C1 segment of cervical spinal cord (tissue), 14 donors: ENCODE data around the gene CMSS1.

Experiments used
- DNase-seq, 14 donors: peaks; one replicate each; lab custom pipeline; 2025; lab: John Stamatoyannopoulos, UW

Gene CMSS1

DNA sequence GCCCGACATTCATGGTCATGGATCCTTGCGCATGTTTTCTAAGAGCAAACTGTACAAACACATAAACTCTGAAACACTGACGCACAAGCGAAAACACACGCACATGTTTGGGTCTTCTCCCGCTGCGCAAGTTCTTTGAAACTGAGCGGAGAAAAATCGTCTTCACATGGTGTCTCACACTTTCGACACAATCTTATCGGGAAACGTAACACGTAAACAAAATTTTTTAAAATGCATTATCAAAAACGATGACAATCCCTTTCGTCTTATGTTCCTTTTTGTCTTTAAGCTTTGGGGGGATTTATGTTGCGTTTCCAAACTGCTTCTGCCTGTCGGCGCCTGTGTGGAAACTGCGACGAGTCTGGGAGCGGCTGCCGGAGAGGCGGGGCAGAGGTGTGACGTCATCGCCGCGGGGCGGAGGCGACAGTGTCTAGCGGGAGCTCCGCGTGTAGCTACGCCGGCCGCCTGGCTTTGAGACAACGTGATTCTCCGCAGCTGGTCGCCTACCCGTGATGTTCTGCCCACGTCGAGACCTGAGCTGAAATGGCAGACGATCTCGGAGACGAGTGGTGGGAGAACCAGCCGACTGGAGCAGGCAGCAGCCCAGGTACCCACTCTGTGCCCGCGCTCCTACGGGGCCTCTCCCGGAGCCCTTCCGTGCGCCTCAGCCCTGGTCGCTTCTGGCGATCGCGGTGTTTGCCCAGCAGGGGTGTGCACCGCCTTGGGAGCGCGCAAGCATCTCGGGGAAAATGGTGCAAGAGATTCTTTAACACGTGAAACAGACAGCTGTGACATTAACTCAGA is at the start of gene CMSS1:
Gene CMSS1 (plus strand): TSS at position 426 of the 804 bp plus-strand sequence.
- DNase-seq: peak; percentile 59 to 92 (median 83)

DNA sequence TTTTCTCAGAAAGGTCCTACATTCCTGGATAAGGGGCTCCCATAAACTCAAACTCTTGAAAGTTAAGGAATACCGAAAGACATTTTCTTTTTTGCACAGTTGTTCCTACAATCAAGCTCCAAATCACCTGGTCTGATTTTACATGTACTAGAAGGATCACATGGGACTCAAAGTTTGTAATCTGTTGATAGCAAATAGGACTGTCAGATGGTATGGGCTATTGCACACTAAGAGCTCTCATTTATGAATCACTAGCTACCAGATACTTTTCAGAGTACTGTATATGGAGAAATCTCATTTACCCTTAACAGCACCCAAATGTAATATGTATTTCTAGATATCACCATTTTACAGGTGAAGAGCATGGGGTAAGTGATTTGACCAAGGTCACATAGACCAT is 49.5 kb upstream of the CMSS1 start:
- no peak for DNase-seq

DNA sequence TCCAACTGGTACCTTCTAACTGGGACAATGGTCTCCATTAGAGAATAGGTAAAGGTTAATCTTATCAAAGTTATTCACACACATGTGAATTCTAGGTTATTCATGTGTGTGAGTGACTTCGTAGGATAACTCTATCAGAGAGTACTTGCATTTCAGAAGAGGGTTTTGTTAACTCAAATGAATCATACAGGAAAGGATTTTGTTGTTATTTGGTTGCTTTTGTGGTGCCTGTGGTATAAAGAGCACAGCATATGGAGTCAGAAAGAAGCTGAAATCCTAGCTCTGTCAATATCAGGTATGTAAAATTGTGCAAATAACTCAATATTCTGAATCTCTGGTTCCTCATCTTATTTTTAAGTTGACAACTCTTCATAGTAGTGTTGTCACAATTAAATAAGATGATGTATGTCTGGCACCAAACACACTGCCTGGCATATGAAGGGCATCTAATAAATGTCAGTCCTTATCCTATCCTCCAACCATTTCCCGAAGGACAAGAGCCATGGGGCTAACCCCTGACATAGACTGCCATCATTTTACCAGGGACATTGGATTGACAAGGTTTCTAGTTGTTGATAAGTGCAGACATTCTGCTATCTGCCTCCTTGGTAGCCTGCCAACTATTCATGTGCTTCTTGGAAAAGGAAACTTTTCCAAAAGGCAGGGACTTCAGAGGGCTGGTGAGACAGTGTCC is 48.7 kb upstream of the CMSS1 start:
- no peak for DNase-seq

DNA sequence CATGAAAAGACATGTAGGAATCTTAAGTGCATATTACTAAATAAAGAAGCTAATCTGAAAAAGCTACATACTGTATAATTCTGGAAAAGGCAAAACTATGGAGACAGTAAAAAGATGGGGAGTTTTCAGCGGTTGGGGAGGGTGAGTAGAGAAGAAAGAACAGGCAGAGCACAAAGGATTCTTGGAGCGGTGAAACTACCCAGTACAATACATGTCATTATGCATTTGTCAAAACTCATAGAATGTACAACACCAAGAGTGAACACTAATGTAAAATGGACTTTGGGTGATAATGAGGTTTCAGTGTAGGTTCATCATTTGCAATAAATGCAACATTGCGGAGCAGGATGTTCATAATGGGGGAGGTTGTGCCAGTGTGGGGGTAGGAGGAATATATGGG is 45.5 kb upstream of the CMSS1 start:
- DNase-seq: no peak

DNA sequence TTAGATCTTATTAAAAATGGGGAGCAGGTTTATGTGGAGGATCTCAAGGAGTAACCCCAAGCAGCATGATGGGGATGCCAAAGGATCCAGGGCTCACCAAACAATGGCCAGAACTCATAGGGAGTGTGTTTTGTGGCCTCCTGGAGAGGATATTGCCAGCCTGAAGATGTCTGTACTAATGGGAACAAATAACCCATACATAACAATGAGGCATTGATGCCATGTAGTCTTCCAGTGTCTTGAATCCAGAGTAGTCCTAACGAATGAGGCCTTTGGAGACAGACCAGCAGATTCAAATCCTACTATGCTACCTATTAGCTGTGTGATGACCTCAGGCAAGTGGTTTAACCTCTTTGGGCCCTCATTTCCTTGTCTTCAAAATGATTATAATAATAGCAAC is 45.0 kb upstream of the CMSS1 start:
- no peak for DNase-seq

DNA sequence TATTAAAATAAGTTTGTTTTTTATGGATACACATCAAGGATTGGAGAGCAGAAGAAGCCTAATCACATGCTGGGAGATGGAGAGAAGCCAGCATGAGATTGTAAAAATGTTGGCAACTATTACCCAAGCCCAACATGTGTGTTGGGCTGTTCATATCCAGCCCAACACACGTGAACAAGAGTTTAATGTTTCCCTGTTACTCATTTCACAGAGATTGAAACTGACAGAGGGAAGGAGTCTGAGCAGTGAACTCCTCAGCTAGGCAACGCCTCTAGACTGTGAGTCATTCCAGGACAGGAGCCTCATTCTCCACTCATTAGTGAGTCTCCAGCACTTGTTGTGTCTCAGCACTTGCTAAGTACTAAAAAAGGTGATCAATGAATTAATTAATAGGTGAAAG is 43.2 kb upstream of the CMSS1 start:
- DNase-seq: no peak

DNA sequence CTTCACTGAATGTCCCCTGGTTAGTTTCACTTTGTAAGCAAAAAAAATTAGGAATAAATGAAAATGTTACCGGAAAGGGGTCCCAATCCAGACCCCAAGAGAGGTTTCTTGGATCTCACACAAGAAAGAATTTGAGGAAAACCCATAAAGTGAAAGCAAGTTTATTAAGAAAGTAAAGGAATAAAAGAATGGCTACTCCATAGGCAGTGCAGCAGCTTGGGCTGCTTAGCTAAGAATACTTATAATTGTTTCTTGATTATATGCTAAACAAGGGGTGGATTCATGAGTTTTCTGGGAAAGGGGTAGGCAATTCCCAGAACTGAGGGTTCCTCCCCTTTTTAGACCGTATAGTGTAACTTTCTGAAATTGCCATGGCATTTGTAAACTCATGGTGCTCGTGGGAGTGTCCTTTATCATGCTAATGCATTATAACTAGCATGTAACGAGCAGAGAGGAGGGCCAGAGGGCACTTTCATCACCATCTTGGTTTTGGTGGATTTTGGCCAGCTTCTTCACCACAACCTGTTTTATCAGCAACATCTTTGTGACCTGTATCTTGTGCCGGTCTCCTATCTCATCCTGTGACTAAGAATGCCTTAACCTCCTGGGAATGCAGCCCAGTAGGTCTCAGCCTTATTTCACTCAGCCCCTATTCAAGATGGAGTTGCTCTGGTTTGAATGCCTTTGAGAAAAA is 41.0 kb upstream of the CMSS1 start:
- no peak for DNase-seq

DNA sequence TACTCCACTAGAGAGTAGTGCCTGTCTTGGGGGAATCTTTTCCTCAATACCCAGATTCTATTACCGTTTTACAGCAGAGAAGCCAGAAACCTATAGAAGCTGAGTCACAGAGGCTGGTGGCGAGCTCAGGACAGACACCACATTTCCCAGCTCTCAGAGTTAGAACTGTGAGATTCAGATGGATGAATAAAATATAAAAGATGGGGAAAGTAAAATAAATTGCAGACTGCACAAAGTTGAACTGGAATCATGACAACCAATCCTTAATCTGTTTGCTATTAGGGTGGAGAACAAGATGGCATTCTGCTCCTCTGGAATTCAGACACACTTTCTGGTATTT is 40.5 kb upstream of the CMSS1 start:
- no peak for DNase-seq

DNA sequence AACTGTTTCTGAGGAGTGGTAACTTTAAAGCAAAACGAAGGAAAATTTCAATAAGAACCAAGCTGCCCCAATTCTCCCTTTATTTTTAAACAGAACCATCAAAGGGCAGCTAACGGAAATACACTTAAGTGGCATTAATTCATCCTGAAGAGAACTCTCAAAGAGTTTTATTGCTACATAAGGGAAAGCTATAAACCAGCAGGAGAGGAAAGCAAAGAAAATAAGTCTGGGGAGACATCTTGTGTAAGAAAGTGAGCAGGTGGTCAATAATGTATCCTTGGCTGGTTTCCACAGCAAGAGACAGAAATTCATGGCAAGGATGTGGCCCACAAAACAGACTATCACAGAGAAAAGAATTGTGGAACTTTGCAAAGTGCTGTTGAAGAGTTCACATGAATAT is 40.0 kb upstream of the CMSS1 start:
- no peak for DNase-seq

DNA sequence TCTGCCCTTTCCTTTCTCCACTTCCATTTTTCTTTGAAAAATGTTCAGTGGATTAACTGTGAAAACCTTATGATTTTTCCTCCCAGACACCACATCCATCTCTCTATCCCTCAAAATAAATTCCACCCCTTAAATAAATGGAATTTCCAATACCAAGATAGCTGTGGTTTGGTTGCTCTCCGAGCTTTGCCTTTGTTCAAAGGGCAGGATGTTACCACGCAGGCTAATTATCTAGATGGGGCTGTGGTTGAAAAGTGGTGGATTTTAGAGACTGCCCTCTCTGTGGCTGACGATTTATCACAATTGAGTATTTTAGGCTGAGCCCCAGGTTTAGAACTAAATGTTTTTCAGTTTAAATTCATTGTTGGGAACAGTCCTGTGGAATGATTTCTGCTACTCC is 36.9 kb upstream of the CMSS1 start:
- DNase-seq: no peak

DNA sequence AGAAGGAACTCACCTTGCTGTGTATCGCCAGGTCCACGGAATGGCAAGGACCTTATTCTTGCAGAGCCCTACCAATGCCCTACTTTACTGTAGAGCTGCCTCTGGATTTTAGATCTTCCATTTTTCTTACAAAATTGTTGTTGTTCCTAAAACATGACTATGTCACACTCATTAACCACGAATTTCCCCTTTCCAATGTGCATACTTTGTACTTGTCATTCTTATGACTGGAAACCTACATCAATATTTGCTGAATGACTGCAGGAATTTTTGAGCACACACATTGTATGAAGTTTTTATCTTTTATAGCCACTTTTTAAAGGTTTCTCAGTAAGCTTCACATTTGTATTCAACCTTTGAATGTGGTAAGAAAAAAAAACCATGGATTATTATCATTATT is 35.9 kb upstream of the CMSS1 start:
- no peak for DNase-seq

DNA sequence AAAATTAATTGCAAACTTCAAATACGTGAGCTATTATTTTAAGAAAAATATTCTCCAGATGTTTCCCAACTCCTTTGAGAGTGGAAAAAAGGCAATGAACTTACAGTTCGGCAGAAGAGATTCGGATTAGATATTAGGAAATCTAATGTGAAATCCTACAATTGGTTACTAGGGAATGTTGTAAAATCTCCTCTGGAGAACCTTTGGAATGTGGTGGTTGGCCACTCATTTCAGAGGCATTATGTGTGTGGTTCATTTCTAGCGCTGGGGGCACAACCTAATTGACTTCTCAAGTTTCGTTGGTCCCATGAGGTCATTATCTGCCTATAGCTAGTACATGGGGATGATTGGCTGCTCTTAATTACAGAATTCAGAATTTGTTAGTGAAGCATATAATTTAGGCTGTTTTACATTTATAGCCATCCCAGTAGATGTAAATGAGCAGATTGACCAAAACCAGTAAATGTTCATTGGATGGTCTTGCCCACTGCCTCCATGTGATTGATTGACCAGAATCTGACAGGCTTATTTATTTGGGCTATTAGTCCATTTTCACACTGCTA is 34.6 kb upstream of the CMSS1 start:
- DNase-seq: no peak

DNA sequence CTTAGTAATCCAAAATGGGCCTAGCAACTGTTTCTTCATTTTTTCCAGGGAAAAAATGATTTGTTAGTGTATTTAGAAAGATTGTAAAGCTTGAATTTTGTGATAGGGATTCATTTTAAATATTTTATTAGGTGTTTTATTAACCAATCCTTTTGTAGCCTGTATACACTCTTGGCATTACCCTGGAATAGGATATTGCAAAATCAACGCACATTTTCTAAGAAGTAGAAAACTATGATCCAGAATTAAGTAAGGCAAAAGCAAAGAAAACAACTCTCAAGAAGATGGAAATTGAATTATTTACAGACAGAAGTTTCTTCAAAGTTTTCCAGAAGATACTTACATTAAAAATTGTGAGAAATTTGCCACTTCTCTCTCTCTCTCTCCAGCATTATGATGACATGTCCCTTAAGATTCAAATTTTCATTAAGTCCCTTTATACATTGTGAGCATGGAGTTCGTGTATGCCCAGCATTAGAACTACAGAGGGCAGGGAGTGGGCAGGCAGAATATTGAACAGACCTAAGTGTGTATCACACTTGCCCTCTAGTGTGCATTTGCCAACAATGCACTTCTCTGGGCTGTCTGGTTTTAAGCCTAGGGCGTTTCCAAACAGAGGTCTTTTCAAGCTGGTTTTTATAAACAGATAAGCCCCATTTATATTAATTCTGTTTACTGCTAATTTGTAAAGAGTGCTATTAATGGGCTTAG is 28.5 kb upstream of the CMSS1 start:
- DNase-seq: no peak

DNA sequence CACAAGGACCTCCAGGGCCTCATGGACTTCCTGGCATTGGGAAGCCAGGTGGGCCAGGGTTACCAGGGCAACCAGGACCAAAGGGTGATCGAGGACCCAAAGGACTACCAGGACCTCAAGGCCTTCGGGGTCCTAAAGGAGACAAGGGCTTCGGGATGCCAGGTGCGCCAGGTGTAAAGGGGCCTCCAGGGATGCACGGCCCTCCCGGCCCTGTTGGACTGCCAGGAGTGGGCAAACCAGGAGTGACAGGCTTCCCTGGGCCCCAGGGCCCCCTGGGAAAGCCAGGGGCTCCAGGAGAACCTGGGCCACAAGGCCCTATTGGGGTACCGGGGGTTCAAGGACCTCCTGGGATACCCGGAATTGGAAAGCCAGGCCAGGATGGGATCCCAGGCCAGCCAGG is 23.2 kb upstream of the CMSS1 start:
- DNase-seq: no peak

DNA sequence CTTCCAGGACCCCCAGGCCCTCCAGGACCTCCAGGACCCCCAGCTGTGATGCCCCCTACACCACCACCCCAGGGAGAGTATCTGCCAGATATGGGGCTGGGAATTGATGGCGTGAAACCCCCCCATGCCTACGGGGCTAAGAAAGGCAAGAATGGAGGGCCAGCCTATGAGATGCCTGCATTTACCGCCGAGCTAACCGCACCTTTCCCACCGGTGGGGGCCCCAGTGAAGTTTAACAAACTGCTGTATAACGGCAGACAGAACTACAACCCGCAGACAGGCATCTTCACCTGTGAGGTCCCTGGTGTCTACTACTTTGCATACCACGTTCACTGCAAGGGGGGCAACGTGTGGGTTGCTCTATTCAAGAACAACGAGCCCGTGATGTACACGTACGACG is 22.1 kb upstream of the CMSS1 start:
- DNase-seq: no peak

DNA sequence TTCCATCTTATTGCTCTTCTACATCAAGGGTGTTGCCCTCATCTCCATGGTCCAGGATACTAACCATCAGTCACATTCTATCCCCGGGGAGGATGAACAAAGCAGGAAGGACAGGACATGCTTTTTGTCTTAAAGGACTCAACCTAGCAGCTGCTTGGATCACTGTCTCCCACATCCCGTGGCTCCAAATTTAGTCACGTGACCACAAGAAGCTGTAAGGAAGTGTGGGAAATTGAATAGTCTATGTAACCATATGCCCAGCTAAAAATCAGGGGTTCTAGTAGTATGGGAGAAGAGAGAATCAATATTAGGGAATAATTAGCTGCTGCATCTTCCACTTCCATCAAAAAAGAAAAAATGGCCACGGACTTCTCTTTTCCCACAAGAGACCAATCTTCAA is 18.2 kb upstream of the CMSS1 start:
- no peak for DNase-seq

DNA sequence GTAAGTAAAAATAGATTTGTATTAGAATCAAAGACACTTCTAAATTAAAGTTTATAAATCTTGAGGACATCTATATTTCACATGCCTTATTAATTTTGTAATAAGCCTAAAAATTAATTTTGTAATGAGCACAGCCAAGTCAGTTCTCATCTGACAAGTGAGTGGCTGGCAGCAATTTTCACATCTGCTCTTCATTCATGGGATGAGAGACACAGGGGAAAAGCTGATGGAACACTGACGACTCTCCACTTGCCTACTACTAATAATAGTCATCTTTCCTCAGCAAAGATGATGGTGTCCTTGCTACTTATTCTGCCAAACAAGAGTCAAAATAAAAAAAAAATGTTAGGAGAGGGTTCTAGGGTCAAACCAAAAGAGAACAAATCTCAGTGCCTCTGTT is 14.4 kb upstream of the CMSS1 start:
- no peak for DNase-seq

DNA sequence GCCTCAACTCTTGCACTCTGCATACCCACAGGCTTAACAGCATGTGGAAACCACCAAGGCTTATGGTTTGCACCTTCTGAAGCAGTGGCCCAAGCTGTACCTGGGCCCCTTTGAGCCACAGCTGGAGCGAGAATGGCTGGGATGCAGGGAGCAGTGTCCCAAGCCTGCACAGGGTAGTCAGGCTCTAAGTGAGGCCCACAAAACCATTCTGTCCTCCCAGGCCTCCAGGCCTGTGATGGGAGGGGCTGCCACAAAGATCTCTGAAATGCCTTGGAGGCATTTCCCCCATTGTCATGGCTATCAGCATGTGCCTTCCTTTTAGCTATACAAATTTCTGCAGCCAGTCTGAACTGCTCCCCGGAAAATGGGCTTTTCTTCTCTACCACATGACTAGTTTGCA is 12.5 kb upstream of the CMSS1 start:
- no peak for DNase-seq

DNA sequence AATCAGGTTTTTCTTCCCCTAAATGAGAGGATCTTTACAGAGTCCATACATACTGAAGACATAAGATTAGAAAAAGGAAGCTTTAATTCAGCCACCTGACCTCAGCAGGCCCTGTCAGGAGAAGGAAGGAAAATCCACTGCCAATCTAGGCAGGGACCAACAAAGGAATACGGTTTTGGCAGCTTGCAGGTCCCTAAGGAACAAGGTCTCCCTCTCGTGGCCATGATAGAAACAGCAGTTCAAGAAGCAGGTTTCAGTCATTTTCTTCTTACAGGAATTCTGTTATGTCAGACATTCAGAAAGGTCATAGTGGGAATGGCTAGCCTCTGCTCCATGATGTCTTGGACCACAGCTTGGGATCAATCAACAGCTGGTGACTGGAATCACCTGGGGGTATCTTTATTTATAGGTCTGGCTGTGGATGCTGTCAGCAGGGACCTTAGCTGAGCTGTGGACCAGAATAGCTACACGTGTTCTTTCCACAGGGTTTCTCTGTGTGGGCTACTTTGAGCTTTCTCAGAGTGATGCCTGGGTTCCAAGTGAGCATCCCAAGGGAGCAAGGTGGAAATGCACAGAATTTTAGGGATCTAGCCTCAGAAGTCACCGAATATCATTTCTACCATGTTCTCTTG is 9.4 kb upstream of the CMSS1 start:
- DNase-seq: peak in 1 of 14 donors; percentile 3

DNA sequence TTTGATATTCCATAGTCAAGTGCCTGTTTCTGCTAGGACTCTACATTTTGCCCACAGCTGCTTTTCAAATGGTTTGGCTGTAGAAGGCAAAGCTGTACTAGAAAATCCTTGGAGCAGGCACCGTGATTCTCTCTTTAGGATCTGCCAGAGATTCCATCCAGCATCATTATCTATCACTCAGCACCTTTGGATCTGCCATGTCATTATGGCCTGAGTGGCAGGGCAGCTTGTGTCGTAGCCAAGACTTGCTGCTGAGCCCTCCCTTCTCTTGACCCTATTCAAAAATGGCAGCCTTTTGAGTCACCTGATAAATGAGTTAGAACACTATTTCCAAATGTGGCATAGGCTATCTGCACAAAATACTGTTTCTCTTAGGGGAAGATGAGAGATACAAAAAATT is 8.1 kb upstream of the CMSS1 start:
- no peak for DNase-seq

DNA sequence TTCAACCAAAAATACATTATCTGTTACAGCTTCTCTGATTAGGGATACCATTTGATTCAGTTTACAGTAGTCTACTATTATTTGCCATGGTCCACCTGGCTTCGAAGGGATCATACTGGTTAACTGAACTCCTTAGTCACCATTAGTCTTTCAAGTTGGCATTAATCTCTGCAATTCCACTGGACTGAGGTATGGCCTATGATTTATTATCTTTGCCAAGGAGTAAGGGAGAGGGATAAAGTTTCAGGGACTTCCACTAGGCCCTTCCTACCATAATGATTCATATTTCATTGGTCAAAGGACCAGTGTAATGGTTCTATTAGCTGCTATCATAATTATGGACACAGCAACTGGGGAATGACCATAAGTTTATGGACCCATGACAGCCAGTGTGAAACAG is 7.3 kb upstream of the CMSS1 start:
- no peak for DNase-seq
